COLO668 (cell line): ENCODE results near the gene OPTC.

Experiments
- DNase-seq: peaks from one replicate; lab custom pipeline; 2025; ENCODE audit not compliant: unreplicated experiment; lab: John Stamatoyannopoulos, UW

Gene OPTC

DNA sequence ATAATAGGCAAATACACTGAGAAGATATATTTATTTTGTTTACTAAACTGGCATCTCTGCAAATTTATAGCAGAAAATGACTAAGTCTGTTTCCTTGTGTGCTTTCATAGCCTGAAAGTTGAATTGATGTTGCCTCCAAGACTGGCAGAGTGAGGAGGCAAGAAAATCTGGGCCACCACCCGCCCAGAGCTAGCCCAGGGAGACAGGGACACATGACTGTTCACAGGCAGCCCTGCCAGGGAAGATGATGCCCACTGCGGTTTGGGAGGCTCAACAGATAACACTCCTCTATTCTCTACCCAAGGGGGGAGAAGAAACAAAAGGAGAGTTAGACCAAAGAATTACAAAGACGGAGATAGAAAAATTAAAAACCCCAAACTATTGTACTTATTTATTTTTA, 37.1 kb downstream of the OPTC start:
- DNase-seq: no peak

DNA sequence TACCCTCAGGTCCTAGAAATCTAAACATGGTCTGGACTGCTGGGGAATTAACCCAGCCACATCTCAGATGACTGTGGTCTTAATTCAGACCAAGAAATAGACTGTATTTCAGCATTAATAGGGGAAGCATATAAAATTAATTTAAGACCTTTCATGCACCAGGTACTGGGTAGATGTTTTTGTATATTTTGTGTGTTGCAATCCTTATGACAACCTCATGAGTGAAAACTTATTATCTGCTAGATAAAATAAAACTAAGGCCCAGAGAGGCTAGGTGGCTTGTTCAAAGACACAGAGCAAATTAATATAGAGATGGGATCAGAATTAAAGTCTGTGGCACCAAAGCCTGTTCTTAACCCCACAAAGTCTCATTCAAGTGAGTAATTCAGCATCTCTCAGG, 40.1 kb downstream of the OPTC start:
- no peak for DNase-seq

DNA sequence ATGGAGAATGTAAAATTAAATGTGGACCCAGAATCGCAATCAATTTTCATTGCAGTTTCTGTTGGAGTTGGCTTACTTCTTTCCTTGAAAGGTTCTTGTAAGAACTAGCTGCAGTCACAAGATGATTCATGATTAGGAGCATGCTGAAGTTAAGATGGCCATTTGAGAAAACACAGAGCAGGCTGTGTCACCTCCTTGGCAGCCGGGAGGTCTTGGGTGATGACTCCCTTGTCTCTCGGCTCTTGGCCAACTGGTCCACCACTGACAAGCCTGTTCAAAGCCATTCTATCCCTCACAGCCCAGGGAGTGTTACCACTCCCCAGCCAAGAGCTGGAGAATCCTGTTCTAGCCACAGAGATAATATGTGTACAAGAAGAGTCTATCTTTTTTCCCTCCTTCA, 40.6 kb downstream of the OPTC start:
- DNase-seq: no peak

DNA sequence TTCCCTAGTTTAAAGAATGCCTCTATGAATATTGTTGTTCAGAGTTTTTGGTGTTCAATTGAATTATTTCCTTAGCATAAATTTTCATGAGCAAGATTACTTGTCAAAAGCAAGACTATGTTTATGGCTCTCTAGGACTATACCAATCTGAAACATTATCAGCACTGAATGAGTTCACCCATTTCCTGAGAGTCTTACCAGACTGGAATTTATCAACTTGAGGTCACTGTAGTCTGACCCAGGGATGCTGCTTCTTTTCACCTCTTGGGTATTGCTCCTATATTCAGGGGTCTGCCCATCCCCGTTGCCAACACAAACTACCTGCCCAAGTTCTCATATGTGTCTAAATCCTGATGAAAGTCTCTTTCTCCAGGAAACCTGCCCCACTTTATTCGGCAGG, 42.6 kb downstream of the OPTC start:
- DNase-seq: no peak

DNA sequence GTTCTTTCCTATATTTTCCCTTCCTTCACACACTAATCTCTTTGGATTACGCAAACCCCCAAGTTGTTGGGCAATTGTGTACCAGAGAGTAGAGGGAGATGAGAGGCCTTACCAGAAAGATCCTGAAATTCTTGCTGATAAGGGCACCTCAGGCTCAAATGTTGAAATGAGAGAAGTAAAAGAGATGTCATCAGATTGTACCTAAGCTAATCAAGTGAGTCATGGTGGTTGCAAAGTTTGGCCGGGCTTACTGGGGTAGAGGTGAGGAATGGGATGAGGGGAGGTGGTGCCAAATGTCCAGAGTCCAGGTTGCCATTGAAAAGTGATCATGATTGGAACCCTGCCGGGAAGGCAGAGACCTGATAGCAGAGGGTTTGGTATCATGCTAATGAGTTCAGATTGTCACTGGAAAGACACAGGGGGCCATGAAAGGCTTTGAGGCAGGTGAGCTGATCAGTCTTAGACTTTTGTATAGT, 43.1 kb downstream of the OPTC start:
- DNase-seq: no peak

DNA sequence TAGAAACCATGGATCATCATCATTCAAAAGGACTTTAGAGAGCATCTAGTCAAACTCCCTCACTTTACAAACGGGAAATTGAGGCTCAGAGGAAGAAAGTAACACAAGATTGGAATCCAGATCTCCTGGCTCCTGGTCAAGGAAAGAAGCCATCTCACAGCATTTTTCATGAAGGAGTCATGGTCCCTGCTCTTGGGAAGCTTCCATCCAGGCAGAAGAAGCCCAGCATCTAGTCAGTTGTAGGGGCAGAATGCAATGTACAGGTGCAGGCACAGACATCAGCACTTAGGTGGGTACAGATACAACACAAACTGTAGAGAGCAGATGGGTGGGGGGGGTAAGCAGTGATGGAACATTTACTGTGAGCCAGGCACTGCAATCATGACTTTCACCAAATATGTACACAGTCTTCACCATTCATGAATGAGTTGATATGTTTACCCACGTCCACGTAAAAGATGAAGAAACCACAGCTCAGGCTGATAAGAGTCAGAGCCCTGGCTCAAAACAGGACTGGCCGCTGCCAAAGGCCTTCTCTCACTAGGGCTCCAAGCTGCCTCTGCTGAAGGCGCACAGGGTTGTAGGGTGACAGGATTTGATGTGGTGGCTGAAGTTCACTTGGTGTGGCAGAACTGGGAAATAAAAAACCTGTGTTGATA, 44.0 kb downstream of the OPTC start:
- peak; percentile 56 for DNase-seq

DNA sequence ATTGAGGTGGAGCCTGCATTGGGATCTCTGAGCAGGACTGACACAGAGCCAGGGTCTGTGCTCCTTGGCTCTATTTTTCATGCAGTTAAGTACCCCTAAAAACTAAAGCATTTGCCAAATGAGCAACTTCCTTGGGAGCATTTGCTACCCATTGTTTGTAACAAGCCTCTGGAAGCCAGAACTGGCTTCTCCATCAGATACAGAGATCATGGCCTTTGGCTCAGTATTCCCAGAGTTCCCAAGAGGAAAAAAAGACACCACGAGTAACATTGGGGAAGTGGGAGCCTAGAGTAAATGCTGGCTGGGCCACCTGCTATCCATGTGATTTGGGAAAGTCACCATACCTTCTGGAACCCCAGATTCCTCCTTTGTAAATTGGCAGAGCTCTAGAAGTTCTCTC, 44.8 kb downstream of the OPTC start:
- DNase-seq: no peak

DNA sequence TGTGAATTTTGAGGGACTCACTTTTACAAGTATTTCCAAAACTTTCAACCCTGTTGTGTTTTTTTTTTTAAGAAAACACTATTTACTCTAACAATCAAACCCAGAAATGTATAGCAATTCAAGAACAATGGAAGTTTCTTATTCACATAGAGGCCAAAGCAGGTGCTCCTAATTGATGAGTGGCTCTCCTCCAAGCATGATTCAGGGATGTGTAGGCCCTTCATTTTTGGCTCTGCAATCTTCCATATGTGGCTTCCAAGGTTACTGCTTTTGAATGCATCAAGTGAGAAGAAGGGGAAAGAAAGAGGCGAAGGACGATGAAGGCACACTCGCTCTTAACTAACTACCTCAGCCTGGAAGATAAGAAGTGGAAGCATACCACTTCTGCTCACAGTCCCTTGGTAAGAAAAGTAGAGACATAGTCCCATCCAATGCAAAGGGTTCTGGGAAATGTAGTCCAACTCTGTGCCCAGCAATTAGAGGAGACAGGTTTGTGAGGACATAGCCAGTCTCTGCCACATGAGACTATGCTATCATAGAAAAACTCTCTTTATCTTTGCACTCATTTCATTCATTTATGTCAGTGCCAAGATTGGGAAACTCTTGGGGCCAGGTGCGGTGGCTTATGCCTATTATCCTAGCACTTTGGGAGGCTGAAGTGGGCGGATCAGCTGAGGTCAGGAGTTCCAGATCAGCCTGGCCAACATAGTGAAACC, 46.0 kb downstream of the OPTC start:
- DNase-seq: no peak

DNA sequence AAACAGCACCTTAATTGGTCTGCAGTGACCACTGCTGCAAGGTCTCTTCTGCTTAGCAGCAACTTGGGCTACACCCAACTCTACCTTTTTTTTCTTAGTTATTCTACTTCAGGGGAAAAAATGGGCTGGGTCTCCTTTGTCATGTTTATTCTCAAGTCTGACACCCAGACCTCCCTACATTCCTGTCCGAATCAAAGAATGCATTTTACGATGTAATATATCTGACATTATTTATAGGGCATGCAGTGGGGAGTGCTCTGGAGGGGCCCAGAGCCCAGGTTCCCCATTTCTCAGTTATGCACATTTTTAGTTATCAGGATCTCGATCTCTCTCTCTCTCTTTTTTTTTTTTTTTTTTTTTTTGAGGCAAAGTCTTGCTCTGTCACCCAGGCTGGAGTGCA, 50.5 kb downstream of the OPTC start:
- DNase-seq: no peak

DNA sequence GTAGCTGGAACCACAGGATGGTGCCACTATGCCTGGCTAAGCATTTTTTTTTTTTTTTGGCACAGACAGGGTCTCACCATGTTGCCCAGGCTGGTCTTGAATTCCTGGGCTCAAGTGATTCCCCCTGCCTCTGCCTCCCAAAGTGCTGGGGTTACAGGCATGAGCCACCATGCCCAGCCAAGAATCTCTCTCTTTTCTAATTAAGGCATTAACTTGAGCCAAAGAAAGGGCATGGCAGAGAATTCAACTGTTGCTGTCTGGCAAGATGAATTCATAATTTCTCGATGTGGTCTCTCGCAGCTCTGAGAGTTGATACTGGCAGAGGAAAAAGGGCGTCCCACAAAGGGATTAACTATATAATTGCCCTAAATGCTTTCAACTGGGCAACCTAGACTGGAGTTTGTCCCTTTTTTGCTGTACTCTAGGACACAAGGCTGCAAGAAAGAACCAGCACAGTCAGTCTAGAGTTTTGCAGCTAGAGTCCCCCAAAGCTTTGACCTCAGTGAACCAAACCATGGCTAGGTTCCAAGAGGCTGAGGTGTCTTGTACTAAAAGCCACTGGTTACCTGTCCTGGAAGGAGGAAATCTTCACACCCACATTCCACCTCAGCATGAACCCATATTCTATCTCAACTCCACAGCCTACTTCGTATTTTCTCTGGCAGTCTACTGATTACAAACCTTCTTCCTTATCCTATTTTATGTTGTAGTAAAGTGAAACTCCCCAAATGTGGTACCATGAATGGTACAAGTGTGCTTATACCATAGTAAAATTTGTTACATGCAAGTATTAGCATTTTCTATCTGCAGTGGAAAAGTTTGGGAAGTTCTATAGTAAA, 51.2 kb downstream of the OPTC start:
- DNase-seq: no peak

DNA sequence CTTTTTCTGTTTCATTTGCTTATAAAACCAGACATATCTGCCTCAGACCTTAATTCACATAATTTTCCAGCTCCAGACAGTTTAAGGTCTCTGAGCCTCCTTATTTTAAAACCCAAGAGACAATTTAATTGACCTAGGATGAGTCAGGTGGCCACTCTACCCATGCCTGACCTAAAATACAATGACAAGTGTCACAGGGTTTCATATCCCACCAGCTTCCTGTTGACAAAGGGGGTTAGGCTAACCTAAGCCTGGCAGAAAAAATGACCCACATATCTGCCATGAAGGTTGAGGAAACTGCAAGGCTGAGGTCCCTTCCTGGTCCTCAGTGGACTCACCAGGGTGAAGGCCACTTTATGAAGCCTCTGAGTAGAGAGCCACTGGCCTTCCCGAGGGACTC, 52.3 kb downstream of the OPTC start:
- no peak for DNase-seq

DNA sequence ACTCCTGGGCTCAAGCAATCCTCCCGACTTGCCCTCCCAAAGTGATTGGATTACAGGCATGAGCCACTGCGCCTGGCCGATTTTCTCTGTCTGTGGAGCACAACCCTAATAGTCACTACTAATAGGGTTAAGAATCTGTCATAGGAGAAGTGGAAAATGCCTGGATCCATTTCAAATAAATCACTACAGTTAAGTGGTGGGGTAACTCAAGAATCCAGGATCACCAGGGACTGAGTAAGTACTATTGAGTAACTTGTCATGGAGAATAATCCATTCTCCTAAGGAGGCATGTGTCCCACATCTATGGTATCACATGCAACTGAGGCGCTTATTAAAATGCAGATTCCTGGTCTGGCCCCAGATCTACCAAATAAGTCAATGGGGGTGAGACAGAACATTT, 53.2 kb downstream of the OPTC start:
- DNase-seq: no peak

DNA sequence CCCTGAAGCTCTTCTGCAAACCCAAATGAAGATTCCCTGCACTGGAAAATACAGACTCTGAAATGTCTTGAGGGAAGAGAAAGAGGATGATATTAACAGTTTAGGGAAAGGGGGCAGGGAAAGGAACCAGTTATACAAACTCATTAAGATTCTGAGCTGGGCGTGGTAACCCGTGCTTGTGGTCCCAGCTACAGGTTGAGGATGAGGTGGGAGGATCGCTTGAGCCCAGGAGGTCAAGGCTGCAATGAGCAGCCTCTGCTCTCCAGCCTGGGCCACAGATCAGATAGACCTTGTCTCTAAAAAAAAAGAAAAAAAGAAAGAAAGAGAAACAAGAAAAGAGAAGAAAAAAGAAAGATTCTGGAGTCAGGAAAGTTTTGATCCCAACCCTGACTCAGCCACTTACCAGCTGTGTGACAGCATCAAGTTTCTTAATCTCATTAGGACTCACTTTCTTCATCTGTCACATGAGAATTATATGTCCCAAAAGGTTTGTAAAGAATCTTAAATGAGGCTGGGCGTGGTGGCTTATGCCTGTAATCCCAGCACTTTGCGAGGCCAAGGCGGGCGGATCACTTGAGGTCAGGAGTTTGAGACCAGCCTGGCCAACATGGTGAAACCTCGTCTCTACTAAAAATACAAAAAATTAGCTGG, 53.9 kb downstream of the OPTC start:
- no peak for DNase-seq

DNA sequence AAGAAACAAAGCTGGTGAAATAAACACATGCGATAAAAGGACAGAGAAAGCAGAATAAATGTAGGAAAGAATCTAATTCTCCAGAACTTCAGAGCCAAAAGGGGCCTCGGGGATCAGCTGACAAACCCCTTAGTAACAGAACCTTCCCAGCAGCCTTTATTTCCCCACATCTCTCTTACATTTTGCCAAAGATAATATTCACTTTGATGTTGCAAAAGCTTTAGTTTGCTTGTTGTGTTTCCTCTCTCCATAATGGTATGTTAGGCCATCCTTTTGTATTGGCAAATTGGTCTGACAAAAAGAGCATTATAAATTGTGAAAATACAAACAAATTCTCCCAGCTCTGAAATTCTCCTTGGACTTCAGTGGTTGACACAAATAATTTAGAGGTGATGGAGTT, 54.9 kb downstream of the OPTC start:
- no peak for DNase-seq

DNA sequence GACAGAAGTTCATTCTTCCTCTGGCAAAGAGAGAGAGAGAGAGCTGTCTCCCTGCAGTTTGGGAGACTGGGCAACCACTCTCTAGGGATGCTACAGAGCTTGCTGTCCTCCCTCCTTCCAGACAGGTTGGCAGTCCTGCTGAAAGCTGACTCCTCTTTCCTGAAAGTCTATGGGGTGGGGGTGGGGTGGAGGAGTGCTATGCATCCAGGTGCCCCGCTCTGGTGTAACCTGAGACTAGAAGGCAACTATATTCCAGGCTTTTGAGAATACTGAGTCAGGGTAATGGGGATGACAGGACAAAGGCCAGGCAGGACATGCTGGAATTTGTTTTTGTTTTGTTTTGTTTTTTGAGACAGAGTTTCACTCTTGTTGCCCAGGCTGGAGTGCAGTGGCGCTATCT, 55.4 kb downstream of the OPTC start:
- DNase-seq: peak; percentile 70

DNA sequence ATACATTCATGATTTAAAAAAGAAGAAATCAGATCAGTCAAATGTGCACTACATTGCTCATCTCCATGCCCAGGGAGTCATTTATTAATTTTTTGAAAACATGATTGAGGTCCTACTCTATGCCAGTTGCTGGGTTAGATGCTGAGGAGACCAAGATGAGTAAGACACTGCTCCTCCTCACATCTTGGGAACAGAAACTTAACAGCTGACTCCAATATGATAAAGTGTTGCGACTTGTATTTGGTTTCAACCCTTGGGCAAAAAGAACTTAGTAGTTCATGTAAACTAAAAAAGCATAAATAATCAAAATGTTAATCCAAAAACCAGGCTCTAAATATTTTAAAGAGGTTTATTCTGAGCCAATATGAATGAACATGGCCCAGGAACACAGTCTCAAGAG, 56.9 kb downstream of the OPTC start:
- DNase-seq: no peak

DNA sequence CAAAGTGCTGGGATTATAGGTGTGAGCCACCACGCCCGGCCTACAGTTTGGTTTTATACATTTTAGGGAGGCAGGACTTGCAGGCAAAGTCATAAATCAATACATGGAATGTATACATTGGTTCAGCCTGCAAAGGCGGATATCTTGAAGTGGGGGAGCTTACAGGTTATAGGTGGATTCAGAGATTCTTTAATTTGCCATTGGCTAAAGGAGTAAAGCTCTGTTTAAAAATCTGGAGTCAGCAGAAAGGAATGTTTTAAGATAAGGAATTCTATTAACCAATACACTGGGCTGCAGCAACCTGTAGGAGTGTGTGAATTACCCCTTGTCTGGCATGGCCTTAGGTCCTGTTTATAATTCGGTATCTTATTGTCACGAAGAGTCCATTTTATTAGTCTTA, 57.6 kb downstream of the OPTC start:
- DNase-seq: no peak

DNA sequence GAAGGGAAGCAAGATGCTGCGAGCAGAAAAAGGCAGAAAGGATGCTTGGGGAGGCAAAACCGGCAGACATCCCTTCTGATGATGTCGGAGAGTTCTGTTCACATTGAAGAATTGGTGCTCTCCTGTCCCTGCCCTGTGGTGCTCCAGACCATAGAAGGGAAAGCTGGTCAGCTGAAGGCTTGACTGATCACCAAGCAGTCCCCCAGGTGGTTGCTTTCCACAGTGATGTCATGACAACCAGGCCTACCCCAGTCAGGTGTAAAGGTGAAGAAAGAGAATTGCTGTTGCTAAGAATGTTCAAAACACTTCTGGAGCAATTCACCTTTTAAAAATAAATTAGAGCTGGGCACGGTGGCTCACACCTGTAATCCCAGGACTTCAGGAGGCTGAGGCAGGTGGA, 59.5 kb downstream of the OPTC start:
- DNase-seq: no peak

DNA sequence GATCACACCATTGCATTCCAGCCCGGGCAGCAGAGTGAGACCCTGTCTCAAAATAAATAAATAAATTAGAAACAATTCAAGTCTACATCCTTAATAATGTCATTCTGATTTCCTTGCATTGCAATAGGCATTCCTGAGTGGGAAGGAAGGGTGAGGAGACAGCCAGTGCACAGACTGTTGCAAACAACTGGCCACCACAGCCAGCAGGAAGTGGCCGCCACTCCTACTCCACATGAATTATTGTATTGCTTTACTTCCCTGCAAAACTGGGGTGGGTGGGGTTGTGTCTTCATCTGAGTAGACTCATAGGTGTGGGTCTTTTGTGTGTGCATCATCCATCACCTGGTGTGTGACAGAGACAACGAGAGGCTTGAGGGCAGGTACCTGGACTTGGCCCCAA, 60.1 kb downstream of the OPTC start:
- DNase-seq: no peak

DNA sequence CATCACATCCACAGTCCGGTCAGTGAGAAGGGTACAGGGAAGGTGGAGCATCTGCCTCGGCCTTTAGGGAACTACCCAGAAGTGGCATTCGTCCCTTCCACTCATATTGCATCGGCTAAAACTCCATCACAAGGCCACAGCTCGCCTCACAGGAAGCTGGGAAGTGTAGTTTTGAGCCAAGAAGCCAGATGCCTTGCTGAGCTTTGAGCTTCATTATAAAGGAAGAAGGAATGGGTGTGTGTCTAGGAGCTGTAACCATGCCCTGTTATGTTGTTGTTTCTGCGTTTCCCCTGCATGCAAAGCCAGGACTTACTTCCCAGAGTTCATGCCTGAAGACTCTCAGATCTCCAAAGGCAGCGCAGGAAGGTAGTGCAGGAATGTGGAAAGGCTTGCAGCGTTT, 61.1 kb downstream of the OPTC start:
- no peak for DNase-seq

DNA sequence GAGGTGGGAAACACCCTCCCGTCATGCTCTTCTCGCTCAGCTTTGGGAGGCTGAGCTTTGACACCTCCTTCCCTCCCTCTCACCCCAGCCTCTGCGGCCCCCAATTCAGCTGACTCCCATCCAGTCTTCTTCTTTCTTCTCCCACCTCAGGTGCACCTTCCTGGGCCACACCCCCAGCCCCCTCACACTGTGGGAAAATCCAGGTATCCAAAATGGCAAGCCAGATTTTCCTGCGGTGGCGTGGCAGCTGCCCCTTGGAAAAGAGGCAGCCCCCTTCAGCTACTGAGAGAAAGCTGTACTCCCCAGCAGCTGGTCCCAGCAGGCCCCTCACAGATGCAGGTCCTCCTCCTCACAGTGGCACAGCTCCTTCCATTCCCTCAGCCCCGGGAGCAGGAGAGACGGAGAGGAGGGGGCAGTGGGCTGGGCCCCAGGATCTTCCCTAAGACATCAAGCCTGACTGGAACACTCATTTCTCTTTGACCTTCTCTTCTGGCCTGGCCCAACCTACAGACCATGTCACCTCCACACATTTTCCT, 61.6 kb downstream of the OPTC start:
- DNase-seq: no peak
